ENCODE data around the gene CCDC91.

GRCh38 chr12:28176295-28176694, 14.0 kb upstream of the CCDC91 start:
- no peak for TF ChIP-seq POLR2AphosphoS5 (IDR thresholded peaks at IDR 0.05; ENCODE audit: low read depth, low read length)
- TF ChIP-seq TAF1 (IDR thresholded peaks at IDR 0.05; ENCODE audit: borderline replicate concordance, insufficient read depth, low read length) = no peak
- no peak for TF ChIP-seq SIN3A (IDR thresholded peaks at IDR 0.05; ENCODE audit: borderline replicate concordance, insufficient read depth, low read length)
- no peak for TF ChIP-seq REST (IDR thresholded peaks at IDR 0.05; ENCODE audit: insufficient read depth in 1 of 2, low read depth in 2 of 2, low read length in 2 of 2)
- TF ChIP-seq FOXP2 (optimal IDR thresholded peaks at IDR 0.05; ENCODE audit: borderline replicate concordance, extremely low read depth, extremely low read length, insufficient read depth) = no peak

Data from PFSK-1 (cell line).